GM12878 (cell line): ENCODE results near the gene TTLL11. TPM values are rescaled to one million over a fixed set of nuclear protein-coding genes. Genes with fewer than 3 reads are reported as not detected.

Source experiments
- ATAC-seq: fragments of 200-7000 bp; cut with Tn5 transposase; 3 replicates; pipeline ENCODE4 v1.9.1; 2020; ENCODE audit warnings: mild to moderate bottlenecking, moderate library complexity
- BruUV-seq: library from RNA; stranded (reverse); fragments of 400-500 nt; replicated peaks from 2 replicates; lab custom pipeline; 2021; lab: Mats Ljungman, UMichigan
- CTCF ChIA-PET: fragments of 300-600 bp; sonication (Branson Sonifier 250); formaldehyde crosslinking; extraction: SDS; loops from one replicate; lab custom pipeline; 2021; ENCODE audit warnings: inconsistent platforms; lab: Yijun Ruan, JAX
- POLR2A ChIA-PET: fragments of 350-600 bp; formaldehyde crosslinking; extraction: SDS; loops from one replicate; lab custom pipeline; 2021; ENCODE audit warnings: inconsistent platforms; lab: Charles Lee
- RAD21 ChIA-PET: fragments of 300-600 bp; sonication (Branson Sonifier 250); formaldehyde crosslinking; loops from one replicate; lab custom pipeline; 2023; ENCODE audit warnings: antibody characterized with exemption; ENCODE audit not compliant: unreplicated experiment; lab: Charles Lee
- SMC1A ChIA-PET: fragments of 300-600 bp; sonication (Branson Sonifier 250); formaldehyde crosslinking; loops from one replicate; lab custom pipeline; 2023; ENCODE audit not compliant: unreplicated experiment, uncharacterized antibody; lab: Charles Lee
- DNase-seq: peaks from one replicate; pipeline ENCODE4 v3.0.0-alpha.2; 2011; ENCODE audit warnings: low read depth, low spot score
- FAIRE-seq: peaks from 3 replicates; lab custom pipeline; 2011; peaks lifted over from hg19 to GRCh38; lab: Jason Lieb, UNC
- H2AFZ ChIP-seq: 2 replicates; pipeline ENCODE4 v1.6.0; 2011; ENCODE audit warnings: low read depth, low read length, control low read depth; ENCODE audit not compliant: control insufficient read depth
- H3K27ac ChIP-seq: 2 replicates; pipeline ENCODE4 v1.5.1; 2011; ENCODE audit warnings: control low read depth; ENCODE audit not compliant: control insufficient read depth, insufficient read depth
- H3K27me3 ChIP-seq, 2 experiments: replicated peaks in 1 of 2; 2 replicates each; pipeline versions ENCODE4 v1.6.0 to v1.6.1; 2011; ENCODE audit warnings: low read length in 1 of 2; ENCODE audit not compliant: control insufficient read depth in 2 of 2, insufficient read depth in 2 of 2
- H3K36me3 ChIP-seq, 2 experiments: 2 replicates each; pipeline ENCODE4 v1.5.1; 2011; ENCODE audit warnings: low read length in 1 of 2; ENCODE audit not compliant: control insufficient read depth in 2 of 2, insufficient read depth in 2 of 2
- H3K4me1 ChIP-seq: 2 replicates; pipeline ENCODE4 v1.6.1; 2011; ENCODE audit warnings: mild to moderate bottlenecking, low read length, moderate library complexity, mixed read lengths; ENCODE audit not compliant: control insufficient read depth, insufficient read depth
- H3K4me2 ChIP-seq: 2 replicates; pipeline ENCODE4 v1.6.0; 2011; ENCODE audit warnings: control low read depth; ENCODE audit not compliant: control insufficient read depth, insufficient read depth
- H3K4me3 ChIP-seq: fragments of 200-600 bp; sonication (generic); 2 replicates; pipeline ENCODE4 v1.5.1; 2016
- H3K79me2 ChIP-seq: 2 replicates; pipeline ENCODE4 v1.6.0; 2011; ENCODE audit warnings: low read length; ENCODE audit not compliant: control insufficient read depth, insufficient read depth
- H3K9ac ChIP-seq: 2 replicates; pipeline ENCODE4 v1.8.0; 2011; ENCODE audit warnings: low read length, control low read depth, mixed read lengths; ENCODE audit not compliant: control insufficient read depth, insufficient read depth
- H3K9me3 ChIP-seq: replicated peaks from 3 replicates; pipeline ENCODE4 v1.5.1; 2011; ENCODE audit warnings: mild to moderate bottlenecking, low read length; ENCODE audit not compliant: control insufficient read depth, insufficient read depth
- H4K20me1 ChIP-seq: 2 replicates; pipeline ENCODE4 v1.6.0; 2011; ENCODE audit not compliant: control insufficient read depth, insufficient read depth
- CHD4 ChIP-seq: fragments of 200-600 bp; sonication (generic); IDR thresholded peaks from 2 replicates; pipeline ENCODE4 v1.6.1; 2016; ENCODE audit warnings: mild to moderate bottlenecking
- NFYA ChIP-seq: IDR thresholded peaks from 2 replicates; pipeline ENCODE4 v1.6.1; 2011; ENCODE audit warnings: low read depth, mild to moderate bottlenecking, low read length, improper control_type of control experiment, borderline replicate concordance
- NR2C2 ChIP-seq: IDR thresholded peaks from 2 replicates; pipeline ENCODE4 v1.6.1; 2011; ENCODE audit warnings: borderline replicate concordance, low read depth; ENCODE audit not compliant: control insufficient read depth, insufficient read length
- STAT3 ChIP-seq: IDR thresholded peaks from 2 replicates; pipeline ENCODE4 v1.6.1; 2011; ENCODE audit warnings: low read depth, low read length, improper control_type of control experiment
- WGBS: methylation state at CpG from one replicate; pipeline ENCODE4 v1.1.6; 2016; ENCODE audit warnings: low lambda C conversion rate; ENCODE audit not compliant: insufficient replicate concordance, insufficient coverage; ENCODE audit errors: missing lambda C conversion rate; 5-methylcytosine and 5-hydroxymethylcytosine counted together
- in situ Hi-C: fragments of 300-500 bp; cut with MboI; formaldehyde crosslinking; loops from 9 replicates; pipeline ENCODE4 v1.14.3; 2018; ENCODE audit warnings: mixed read lengths
- intact Hi-C: fragments of 100-400 bp; cut with micrococcal nuclease; formaldehyde crosslinking; loops from one replicate; pipeline ENCODE4 v1.14.2; 2022; ENCODE audit not compliant: unreplicated experiment
- polyA plus RNA-seq, 11 experiments: library from polyadenylated mRNA; depleted of rRNA in 4 of 11; unstranded in 6 of 11; stranded (reverse) in 5 of 11; fragments of >200 nt; fragmentation: Nextera tagmentation in 4 of 11; fragmentation: Illumina TruSeq in 1 of 11; extraction: Ambion mirVana in 4 of 11; extraction: Trizol in 1 of 11; gene quantifications; 1 replicate in 1 of 11; 2 replicates in 10 of 11; pipeline versions ENCODE4 v1.2.1 to v1.2.3, GENCODE V29; 2011 to 2016; ENCODE audit warnings: inconsistent platforms in 2 of 11, missing spikeins in 2 of 11, low read depth in 1 of 11
- total RNA-seq, 4 experiments: library from RNA; depleted of rRNA in 3 of 4; stranded (reverse); fragments of >200 nt in 3 of 4; fragmentation: Illumina TruSeq in 1 of 4; extraction: Trizol in 1 of 4; gene quantifications; 2 replicates each; pipeline versions ENCODE4 v1.2.1 to v1.2.3, GENCODE V29; 2013 to 2021
- TF ChIP-seq, protein P1 (sequence below): fragments of 450-650 bp; IDR thresholded peaks from 2 replicates; pipeline ENCODE4 v1.6.1; 2017; ENCODE audit warnings: mild to moderate bottlenecking
- TF ChIP-seq, protein P2 (sequence below): fragments of 450-650 bp; IDR thresholded peaks from 2 replicates; pipeline ENCODE4 v1.6.1; 2017; ENCODE audit warnings: borderline replicate concordance

TTLL11 gene
- total and polyA plus RNA-seq, 10 of the 15 experiments (the other 5 are each of a cell fraction or from before 2014, with no cell fraction given): 1.2 to 3.7 (median 2.9) TPM

DNA sequence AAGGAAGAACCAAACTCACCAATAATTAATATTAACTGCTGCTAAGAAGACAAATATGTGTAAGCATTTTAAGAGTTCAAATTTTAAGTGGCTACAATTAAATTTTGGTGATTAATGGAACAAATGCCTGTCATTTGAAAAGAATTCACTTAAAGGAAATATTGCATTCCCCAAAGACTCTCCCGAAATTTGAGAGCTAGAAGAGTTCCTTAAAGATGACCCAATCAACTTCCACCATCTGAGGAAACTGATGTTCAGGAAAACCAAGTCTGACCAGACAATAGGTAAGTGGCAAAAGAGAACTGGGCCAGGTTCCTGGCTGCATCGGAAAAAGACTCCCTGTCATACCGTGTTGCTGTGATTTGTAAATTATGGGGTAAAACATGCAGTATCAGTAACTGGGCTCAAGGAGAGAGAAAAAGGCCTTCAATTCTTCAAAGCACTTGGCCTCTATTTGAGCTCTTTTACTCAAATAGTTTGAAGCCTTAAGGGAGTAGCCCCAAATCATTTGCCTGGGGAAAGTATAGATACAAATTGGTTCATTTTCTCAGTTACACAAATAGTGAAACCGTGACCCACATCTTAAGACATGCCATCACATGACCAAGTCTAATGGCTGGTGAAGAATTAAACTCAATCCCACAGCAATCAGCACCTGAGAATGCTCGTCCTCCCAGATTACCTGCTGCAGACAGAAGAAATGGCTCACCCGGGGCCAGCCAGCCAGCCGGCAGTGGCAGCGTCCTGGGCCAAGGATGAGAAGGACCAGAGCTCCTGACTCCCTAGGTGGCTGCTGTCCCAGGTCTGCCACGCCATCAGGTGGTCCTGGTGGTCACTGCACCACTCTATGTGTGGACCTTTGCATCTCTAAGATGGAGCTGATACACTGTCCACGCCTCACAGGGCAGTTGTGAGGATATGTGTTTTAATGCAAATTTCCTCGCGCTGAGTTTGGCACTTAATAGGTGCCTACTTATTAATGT is 162.9 kb downstream of the TTLL11 start:
- H4K20me1 ChIP-seq: no peaks in the 10 kb centered on the region
- TF ChIP-seq NFYA (no peak), STAT3 (no peak)
- in situ Hi-C loops (no loop called here), intact Hi-C loops (no loop called here)
- H3K4me1 ChIP-seq: no peaks in the 10 kb centered on the region; the same call in 1 of the 2 replicates
- ChIA-PET POLR2A (no interaction called here), SMC1A (no interaction called here), CTCF (interaction anchor here (0.8 to 1.9 kb wide), 2 partner anchors 15 to 243 kb away, joined by 3 to 5 read pairs; no protein-coding TSS in a partner anchor), RAD21 (no interaction called here)
- 0 out of 2 replicates have a peak overlapping the region, but pooled peaks have one; percentile 9 for H3K4me2 ChIP-seq
- H3K79me2 ChIP-seq: no peaks in the 10 kb centered on the region
- no peaks in the 10 kb centered on the region for H3K9me3 ChIP-seq
- H3K4me3 ChIP-seq: no peak overlapping the region
- no peak overlapping the region for H3K27ac ChIP-seq
- no peak overlapping the region for H2AFZ ChIP-seq
- DNase-seq (peak; percentile 3), FAIRE-seq (no peak), ATAC-seq (peak; percentile 48; the same call in 1 of the 3 replicates)
- no TSS peak for BruUV-seq
- no peaks in the 10 kb centered on the region for H3K27me3 ChIP-seq
- WGBS: 23% methylated on average over 12 of the region's 12 CpGs
- no peaks in the 10 kb centered on the region for H3K36me3 ChIP-seq
- H3K9ac ChIP-seq: no peak overlapping the region

DNA sequence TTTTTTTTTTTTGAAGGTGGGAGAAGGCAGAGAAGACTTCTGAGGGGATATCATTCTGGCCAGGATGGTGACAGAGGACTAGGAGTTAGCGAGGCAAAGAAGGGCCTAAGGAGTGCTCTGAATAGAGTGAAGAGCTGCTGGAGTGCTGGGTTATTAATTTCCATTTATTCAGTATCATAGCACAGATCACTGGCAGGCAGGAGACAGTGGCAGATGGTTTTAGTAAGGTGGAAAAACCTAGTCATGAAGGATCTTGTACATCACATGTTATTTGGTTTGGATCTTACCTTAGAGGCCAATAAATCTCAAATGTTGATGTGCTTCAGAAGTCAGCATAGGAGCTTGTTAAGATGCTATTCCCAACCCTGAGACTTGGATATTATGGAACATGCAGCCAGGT is 165.5 kb downstream of the TTLL11 start:
- no peak overlapping the region for H3K9ac ChIP-seq
- POLR2A ChIA-PET: no interaction called here
- H3K27me3 ChIP-seq: no peaks in the 10 kb centered on the region; a peak in 1 of 4 replicates
- no peaks in the 10 kb centered on the region; the same call in 1 of the 2 replicates for H3K4me1 ChIP-seq
- DNase-seq: no peak
- no peaks in the 10 kb centered on the region for H3K79me2 ChIP-seq
- H3K4me3 ChIP-seq: no peak overlapping the region
- no peak overlapping the region for H3K27ac ChIP-seq
- in situ Hi-C loops: no loop called here
- CTCF ChIA-PET: no interaction called here
- H2AFZ ChIP-seq: no peak overlapping the region
- ATAC-seq: no peak
- H4K20me1 ChIP-seq: no peaks in the 10 kb centered on the region
- SMC1A ChIA-PET: no interaction called here
- no TSS peak for BruUV-seq
- RAD21 ChIA-PET: no interaction called here
- TF ChIP-seq, protein P1, sequence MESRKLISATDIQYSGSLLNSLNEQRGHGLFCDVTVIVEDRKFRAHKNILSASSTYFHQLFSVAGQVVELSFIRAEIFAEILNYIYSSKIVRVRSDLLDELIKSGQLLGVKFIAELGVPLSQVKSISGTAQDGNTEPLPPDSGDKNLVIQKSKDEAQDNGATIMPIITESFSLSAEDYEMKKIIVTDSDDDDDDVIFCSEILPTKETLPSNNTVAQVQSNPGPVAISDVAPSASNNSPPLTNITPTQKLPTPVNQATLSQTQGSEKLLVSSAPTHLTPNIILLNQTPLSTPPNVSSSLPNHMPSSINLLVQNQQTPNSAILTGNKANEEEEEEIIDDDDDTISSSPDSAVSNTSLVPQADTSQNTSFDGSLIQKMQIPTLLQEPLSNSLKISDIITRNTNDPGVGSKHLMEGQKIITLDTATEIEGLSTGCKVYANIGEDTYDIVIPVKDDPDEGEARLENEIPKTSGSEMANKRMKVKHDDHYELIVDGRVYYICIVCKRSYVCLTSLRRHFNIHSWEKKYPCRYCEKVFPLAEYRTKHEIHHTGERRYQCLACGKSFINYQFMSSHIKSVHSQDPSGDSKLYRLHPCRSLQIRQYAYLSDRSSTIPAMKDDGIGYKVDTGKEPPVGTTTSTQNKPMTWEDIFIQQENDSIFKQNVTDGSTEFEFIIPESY: no peak
- TF ChIP-seq NR2C2: no peak
- no peak for TF ChIP-seq CHD4
- TF ChIP-seq, protein P2, sequence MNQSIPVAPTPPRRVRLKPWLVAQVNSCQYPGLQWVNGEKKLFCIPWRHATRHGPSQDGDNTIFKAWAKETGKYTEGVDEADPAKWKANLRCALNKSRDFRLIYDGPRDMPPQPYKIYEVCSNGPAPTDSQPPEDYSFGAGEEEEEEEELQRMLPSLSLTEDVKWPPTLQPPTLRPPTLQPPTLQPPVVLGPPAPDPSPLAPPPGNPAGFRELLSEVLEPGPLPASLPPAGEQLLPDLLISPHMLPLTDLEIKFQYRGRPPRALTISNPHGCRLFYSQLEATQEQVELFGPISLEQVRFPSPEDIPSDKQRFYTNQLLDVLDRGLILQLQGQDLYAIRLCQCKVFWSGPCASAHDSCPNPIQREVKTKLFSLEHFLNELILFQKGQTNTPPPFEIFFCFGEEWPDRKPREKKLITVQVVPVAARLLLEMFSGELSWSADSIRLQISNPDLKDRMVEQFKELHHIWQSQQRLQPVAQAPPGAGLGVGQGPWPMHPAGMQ: no peak
- TF ChIP-seq, all 136 proteins: peak for 0
- FAIRE-seq: no peak
- 59% methylated on average over 1 of the region's 1 CpG for WGBS
- H3K4me2 ChIP-seq: no peak overlapping the region
- no peaks in the 10 kb centered on the region for H3K9me3 ChIP-seq
- no peaks in the 10 kb centered on the region for H3K36me3 ChIP-seq
- intact Hi-C loops: no loop called here
